CMK (cell line): ENCODE measurements around the gene USP9X.
A peak's percentile ranks its signal among the peaks of the same experiment; 100 is the strongest.
"Not testable (repeated sequence)": the region's sequence is repeated elsewhere in the genome, so short reads cannot be mapped to it uniquely, and the experiment has no call there.

Experiments
- DNase-seq: peaks from one replicate; pipeline ENCODE4 v3.0.0-alpha.2; 2010; ENCODE audit warnings: low read depth

The USP9X gene

DNA sequence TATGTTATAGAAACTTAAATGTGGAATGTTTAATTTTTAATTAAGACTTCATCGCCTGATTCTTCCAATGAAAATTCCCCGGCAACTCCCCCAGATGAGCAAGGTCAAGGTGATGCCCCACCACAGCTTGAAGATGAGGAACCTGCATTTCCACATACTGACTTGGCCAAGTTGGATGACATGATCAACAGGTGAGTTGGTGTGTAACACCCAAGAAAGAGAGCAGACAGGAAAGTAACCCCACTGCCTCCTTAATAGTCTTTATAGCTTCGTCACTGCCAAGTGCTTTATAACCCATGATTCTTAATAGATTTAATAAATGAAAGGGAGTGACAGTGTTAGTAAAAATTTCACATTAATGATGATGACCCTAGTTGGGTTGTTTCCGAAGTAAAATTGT lies 43.7 kb downstream of the USP9X start:
- DNase-seq, result no peak

DNA sequence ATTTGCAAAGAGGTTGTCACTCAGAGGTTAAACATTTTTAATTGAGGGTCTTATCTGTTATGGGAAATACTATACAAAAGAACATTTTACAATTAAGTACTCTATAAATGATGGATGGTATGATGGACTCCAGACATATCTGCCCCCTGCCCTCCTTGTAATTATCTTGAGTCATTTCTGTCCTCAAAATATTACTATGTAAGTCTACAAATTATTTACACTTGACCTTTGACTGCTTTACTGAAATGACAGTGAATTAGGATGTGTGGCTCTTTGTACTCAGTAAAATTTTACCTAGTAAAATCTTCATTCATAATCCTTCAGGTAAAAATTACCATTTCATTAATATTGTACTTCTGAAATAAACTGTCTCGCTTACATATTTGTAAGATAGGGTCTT lies 46.5 kb downstream of the USP9X start:
- DNase-seq, result no peak

DNA sequence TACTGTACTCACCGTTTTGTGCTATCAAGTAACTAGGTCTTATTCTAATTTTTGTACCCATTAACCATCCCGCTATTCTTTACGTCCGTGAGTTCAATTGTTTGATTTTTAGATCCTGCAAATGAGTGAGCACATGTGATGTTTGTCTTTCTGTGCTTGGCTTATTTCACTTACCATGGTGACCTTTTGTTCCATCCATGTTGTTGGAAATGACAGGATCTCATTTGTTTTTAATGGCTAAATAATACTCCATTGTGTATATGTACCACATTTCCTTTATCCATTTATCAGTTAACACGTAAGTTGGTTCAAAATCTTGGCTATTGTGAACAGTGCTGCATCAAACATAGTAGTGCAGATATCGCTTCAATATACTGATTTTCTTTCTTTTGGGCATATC lies 48.3 kb downstream of the USP9X start:
- DNase-seq, result no peak

DNA sequence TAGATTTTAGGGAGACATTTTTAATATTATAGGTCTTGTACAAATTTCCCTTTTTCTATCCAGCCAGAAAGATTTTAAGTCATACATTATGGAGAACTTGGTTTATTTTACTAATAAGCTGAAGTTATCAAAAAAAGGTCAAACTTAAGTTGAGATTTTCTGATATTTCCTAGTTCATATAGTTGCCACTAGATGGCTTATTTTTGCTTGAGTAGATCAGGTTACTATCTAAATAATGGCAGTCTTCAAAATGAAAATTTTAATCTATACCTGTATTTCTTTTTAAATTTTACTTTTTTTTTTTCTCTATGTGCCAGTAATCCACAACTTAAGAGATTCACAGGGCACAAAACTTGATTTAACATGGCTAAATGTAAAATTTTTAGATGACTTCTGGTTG lies 52.3 kb downstream of the USP9X start:
- no peak for DNase-seq

DNA sequence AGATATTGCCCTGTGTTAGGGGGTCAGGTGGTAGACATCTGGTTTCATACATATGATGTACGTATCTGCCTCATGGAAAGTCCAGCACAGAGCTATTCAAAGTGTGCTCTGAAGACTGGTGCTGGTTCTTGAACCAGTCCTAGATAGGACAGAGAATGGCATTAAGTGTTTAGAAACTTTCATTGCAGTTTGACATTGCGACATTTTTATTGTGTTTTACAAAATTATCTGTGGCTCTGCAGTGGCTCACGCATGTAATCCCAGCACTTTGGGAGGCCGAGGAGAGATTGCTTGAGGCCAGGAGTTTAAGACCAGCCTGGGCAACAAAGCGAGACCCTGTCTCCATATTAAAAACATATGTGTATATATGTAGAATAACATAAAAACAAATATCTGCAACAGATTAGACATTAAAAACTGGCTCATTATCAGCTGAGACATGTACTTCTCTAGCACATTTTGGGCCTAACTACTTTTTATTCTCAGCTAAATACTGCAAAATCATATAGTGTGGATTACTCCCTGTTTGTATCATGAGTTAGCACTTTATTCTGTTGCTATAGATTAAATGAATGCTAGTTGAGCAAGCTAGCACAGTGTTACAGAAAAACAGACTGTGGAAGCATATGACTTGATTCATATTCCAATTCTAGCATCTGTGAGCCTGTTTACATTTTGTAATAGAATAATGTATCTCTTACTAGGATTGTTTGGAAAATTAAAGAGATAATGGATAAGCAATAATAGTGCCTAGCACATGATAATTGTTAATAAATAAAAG lies 57.1 kb downstream of the USP9X start:
- DNase-seq, result no peak

DNA sequence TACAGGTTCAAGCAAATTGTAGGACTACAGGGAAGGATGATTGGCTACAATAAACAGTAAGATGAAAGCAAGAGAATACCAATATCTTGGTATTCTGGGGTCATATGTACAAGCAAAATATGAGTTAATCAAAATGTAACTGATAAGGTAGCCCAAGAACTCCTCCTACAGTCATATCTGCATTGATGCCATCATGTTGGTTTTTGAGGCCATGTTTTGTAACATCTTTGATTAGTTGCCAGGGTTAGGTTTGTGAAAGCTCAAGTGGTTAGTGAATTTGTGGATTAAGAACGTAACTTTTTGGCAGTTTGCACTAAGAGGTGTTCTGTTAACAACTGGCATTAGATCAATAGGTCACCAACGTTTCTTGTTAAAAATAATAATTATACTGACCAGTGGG lies 59.6 kb downstream of the USP9X start:
- no peak for DNase-seq

DNA sequence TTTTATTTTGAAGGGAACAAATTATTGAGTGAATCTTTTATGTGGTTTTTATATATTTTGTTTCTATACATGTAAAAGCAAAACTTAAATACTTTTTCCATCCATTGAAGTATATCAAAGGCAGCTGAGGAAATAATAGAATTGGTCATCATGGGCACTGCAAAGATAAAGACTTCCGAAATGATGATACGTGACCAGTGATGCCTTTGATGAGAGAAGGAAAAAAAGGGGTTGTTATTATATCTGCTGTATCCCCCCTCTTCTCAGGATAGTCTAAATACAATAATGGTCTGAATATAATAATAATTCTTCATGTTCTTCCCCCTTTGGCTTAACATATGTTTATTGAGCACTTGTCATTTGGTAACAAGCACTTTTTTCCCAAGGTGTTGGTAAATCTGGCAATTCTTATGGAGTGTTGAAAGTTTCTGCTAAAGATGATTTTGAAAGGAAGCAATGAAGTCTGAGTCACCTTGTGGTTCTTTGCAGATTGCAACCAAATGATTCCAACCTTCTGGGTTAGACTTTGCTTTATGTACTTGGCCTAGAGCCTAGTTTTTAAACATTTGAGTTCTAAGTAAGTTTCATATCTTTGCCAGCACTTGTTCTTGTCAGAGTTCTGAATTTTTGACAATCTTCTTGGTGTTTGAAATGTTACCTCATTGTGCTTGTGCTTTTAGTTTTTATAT lies 60.8 kb downstream of the USP9X start:
- no peak for DNase-seq

DNA sequence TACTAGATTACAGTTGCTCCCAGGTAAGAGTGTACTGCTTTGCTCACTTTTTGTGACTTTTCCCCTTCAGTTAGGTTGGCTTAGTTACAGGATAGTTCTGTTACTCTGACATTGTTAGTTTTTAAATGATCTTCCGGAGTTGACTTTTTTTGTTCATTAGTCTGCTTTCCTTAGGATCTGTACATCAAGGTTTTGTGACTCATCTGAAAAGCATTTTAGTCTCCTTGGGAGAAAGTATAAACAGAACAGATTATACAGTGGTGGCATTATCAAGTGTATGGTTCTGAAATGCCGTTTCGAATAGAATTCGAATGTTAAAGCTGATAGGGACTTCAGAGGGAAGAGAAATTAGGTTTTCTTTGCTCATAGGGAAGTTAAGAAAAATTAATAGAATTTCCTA lies 63.3 kb downstream of the USP9X start:
- no peak for DNase-seq

DNA sequence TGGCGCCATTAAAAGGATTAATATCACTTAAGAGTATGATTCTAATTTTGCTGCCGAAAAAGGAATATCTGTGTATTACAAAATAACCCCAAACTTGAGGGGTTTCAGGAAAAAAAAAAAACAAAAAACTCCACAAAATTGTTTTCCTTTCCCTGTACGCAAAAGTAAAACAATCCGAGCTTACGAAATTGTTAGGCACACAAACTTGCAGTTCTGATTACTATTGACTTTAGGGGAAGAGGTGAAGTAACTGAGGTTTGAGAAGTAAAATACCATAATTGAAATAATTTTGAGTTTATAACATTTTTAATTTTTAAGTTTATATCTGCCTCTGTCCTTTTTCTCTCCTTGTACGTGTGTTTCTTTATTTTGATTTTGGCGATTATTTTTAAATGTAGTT lies 64.8 kb downstream of the USP9X start:
- no peak for DNase-seq

DNA sequence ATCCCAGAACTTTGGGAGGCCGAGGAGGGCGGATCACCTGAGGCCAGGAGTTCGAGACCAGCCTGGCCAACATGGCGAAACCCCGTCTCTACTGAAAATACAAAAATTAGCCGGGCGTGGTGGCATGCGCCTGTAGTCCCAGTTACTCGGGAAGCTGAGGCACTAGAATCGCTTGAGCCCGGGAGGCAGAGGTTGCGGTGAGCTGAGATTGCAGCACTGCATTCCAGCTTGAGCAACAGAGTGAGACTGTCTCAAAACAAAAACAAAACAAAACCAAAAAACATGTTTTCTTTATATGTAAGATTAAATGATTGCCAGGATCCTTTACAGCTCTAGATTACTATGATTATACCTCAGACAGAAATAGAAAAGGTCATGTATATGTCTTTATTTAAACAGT lies 66.5 kb downstream of the USP9X start:
- DNase-seq, result not testable (repeated sequence)

DNA sequence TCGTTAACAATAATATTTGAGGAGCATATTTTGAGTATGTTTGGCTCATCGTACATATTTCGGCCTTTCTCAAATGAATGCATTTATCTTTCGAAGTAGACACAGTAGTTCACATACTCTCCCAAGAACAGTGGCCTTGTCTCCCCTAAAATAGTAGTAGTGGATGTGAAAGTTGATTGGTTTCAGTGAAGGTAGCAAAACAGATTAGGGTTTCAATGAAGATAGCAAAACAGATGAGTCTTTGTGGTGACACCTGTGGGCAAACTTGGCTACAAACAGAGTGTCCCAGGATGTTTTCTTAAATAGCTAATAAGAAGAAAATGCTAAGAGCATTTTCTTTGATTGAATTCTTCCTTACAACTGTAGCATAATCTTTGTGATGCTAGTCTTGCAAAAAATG lies 67.0 kb downstream of the USP9X start:
- no peak for DNase-seq

DNA sequence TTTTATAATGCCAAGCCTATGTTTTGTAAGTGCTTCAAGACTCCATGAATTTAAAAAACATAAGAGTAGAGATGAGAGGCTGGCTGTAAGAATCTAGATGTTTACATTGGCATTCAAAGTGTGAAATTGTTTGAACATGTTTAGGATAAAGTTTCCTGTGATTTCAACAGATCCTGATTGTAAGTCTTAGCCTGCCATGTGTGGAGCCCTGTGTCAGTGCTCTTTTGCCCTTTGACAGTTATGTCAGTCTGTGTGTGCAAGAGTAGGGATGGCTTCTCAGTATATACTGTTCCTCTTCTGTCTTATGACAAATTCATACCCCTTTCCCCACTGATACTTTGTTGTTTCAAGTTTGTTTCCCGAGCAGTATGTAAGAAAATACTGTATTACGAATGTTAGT lies 68.2 kb downstream of the USP9X start:
- no peak for DNase-seq

DNA sequence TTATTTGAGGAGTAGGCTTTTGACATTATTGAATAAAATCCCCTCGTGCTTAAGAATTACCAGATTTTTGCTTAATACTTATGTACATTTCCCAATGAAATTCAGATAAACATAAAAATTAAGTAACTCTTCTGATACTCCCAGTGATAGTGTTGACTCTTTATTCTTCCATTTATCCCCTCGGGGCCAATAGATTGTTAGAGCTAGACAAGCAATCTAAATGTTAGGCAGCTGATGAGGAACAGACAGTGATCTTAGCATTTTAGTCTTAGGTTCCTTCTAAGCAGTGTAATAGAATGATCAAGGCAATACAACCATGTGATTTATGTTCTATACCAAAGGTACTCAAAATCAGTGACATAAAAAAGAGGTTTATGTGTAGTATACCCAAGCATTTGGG lies 68.7 kb downstream of the USP9X start:
- DNase-seq, result no peak

DNA sequence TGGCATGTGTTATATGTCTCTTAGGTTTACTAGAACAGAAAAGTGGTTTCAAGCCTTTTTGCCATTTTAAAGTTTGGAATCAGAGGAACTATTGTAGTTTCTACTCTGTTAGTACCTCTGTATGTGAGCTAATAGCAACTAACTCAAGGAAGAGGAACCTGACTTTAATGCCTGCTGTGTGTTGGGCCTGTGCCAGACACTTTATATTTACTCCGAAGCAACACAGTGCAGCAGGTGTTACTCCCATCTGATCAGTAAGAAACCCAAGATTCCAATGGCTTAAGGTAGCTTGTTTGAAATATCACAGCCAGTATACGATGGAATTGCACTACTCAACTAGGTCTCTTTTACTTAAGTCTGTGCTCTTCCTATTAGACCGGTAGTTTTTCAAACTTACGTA lies 79.2 kb downstream of the USP9X start:
- no peak for DNase-seq

DNA sequence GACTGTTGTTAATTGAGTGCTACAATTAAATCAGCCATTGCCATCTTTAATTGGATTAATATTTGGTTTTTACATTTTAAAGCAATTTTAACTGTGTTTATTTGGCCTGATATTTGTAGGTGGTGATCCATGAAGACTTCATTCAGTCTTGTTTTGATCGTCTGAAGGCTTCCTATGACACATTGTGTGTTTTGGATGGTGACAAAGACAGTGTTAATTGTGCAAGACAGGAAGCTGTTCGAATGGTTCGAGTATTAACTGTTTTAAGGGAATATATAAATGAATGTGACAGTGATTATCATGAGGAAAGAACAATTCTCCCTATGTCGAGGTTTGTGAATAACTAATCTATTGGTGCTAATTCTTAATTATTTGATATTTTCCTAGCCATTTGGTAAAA lies 82.6 kb downstream of the USP9X start:
- no peak for DNase-seq

DNA sequence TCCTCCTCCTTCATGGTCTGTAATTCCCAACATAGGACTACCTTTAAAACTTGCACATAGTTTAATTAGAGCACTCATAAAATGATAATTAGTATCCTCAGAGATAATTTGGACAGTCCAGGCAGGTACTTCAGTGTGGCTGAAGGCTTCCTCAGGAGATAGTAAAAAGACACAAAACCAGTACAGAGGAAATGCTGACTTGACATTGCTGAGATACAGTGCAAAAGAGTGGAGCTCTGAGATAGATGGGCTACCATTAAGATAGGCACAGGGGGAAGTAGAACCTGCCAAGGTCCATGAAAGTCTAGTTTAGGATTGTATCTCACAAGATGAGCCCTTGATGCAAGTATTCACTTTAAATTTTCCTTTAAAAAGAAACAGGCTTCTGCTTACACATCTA lies 91.0 kb downstream of the USP9X start:
- DNase-seq, result no peak

DNA sequence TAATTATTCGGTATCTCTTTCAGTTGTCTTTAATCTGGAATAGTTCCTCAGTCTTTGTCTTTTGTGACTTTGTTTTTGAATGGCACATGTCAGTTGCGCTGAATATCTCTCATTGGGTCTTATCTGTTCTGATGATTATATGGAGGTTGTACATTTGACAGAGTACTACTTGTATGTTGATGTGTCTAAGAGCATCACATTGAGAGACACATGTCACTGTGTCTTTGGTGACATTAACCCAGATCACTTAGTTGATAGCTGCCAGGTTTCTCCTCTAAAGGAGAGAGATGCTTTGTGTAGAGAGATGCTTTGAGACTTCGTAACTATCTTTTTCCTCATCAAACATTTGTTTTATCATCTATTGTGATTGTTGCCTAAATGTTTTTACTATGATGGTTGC lies 92.1 kb downstream of the USP9X start:
- no peak for DNase-seq

DNA sequence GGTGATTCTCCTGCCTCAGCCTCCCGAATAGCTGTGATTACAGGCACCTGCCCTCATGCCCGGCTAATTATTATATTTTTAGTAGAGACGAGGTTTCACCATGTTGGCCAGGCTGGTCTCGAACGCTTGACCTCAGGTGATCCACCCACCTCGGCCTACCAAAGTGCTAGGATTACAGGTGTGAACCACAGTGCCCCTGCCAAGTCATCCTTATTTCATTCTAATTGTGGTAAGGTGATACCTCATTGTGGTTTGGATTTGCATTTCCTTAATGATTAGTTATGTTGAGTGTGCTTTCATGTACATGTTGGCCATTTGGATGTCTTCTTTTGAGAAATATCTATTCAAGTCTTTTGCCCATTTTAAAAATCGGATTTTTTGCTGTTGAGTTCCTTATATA lies 93.0 kb downstream of the USP9X start:
- no peak for DNase-seq

DNA sequence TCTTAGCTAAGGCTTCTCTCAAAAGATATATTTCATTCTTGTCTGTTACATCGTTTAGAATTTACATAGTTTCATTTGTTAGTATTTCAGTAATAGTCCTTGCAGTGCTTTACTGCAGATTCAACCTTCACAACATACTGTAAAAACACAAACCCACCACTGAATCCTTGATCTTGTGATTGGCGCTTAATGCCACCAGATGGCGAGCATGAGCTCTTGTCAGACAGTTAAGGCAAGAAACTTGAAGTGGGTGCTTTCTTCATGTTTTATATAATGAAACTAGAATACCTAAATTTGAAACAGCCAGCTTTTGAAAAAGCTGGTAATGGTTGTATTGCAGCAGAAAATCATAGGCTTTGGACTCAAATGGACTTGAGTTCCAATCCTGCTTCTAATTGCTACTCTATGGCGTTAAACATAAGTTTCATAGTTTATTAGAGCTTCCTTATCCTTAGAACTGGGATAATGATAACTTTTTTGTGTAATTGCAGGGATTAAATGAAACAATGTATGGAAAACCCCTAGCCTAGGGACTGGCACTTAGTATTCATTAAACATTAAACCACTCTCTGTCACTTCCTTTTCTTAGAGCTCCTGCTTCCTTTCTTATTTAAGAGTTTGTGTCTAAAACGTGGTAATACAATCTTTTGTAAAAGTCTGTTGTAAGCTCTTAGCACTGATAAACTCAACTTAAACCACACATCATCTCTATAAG lies 95.1 kb downstream of the USP9X start:
- DNase-seq, result peak; percentile 38

DNA sequence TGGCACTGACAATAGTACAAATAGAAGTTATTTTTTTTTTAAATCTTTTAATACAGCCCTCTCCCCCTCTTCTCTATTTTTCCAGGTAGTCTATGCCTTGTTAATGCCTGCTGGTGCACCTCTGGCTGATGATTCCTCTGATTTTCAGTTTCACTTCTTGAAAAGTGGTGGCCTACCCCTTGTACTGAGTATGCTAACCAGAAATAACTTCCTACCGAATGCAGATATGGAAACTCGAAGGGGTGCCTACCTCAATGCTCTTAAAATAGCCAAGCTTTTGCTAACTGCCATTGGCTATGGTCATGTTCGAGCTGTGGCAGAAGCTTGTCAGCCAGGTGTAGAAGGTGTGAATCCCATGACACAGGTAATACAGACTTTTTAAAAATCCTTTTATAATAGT lies 99.1 kb downstream of the USP9X start:
- no peak for DNase-seq

DNA sequence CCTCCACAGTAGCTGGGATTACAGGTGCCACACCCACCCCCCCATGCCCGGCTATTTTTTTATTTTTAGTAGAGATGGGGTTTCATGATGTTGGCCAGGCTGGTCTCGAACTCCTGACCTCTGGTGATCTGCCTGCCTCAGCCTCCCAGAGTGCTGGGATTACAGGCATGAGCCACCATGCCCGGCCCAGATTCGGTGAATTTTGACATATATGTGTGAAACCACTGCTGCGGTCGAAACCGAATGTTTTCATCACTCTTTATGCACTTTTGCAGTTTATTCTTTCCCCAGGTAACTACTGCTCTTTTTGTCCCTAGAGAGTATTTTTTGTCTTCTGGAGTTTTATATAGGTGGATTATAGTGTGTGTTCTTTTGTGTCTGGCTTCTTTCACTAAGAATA lies 101.7 kb downstream of the USP9X start:
- DNase-seq, result not testable (repeated sequence)

DNA sequence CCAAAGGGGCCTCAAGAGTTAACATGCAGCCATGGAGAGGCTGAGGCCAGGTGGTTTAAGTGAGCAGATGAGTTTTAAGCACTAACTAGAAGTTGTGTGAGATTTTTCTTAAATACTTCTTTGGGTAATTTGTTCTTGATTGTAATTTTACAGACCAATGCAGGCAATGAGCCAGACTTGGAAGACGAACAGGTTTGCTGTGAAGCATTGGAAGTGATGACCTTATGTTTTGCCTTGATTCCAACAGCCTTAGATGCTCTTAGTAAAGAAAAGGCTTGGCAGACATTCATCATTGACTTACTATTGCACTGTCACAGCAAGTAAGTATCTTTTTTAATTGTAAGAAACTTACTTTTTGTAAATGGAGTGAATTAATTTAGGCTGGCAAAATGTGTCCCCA lies 103.9 kb downstream of the USP9X start:
- DNase-seq, result no peak

DNA sequence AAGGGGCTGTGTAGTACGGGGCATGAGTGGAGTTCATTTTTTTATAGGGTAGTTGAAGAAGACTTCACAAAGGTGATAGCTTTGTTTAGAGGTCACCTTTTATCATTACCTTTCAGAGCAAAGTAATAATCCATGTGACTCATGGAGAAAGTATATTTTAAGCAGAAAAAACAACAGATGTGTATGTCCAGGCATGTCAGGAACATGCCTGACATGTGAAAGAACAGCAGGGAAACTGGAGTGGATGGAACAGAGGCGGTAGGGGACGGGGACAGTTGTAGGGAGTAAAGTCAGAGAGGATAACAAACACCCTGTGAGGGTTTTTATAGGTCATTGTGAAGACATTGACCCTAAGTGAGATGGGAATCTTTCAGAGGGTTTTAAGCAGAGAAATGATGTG lies 107.6 kb downstream of the USP9X start:
- DNase-seq, result no peak
